H1 (cell line): ENCODE measurements around the gene RNU6-8.

Experiments used
- BRCA1 ChIP-seq: IDR thresholded peaks from 2 replicates; pipeline ENCODE4 v1.6.1; 2012; ENCODE audit warnings: low read depth, low read length, improper control_type of control experiment
- CBX8 ChIP-seq: fragments of 300-800, 300-1000 bp; sonication (generic); IDR thresholded peaks from 2 replicates; pipeline ENCODE4 v1.7.1; 2016; ENCODE audit warnings: low read depth, low read length, borderline replicate concordance
- CTBP2 ChIP-seq: IDR thresholded peaks from 2 replicates; pipeline ENCODE4 v1.7.0; 2011; ENCODE audit warnings: borderline replicate concordance, mild to moderate bottlenecking, moderate library complexity, mixed read lengths, low read length; ENCODE audit not compliant: insufficient read depth, insufficient read length
- EP300 ChIP-seq, 2 experiments: IDR thresholded peaks; 1 replicate in 1 of 2; 2 replicates in 1 of 2; pipeline ENCODE4 v1.6.1; 2011 to 2012; ENCODE audit warnings: low read depth in 2 of 2, low read length in 2 of 2, mild to moderate bottlenecking in 2 of 2, borderline replicate concordance in 1 of 2, inconsistent platforms in 1 of 2, moderate library complexity in 1 of 2
- JUN ChIP-seq: IDR thresholded peaks from 2 replicates; pipeline ENCODE4 v1.6.1; 2011; ENCODE audit warnings: low read depth, mild to moderate bottlenecking, improper control_type of control experiment, low read length
- POLR2A ChIP-seq, 2 experiments: IDR thresholded peaks; 1 replicate in 1 of 2; 2 replicates in 1 of 2; pipeline ENCODE4 v1.6.1; 2011; ENCODE audit warnings: low read depth in 2 of 2, low read length in 2 of 2, mild to moderate bottlenecking in 2 of 2; ENCODE audit errors: control extremely low read depth in 1 of 2
- POLR2AphosphoS5 ChIP-seq: IDR thresholded peaks from 2 replicates; pipeline ENCODE4 v1.6.1; 2011; ENCODE audit warnings: low read depth, low read length
- RXRA ChIP-seq: IDR thresholded peaks from 2 replicates; pipeline ENCODE4 v1.6.1; 2011; ENCODE audit warnings: low read depth, mild to moderate bottlenecking, low read length, moderate library complexity; ENCODE audit not compliant: insufficient read depth
- SIN3A ChIP-seq, 2 experiments: IDR thresholded peaks in 1 of 2; conservative IDR thresholded peaks in 1 of 2; 2 replicates each; pipeline ENCODE4 v1.6.1; 2011 to 2012; ENCODE audit warnings: low read length in 2 of 2, improper control_type of control experiment in 1 of 2, low read depth in 1 of 2, mild to moderate bottlenecking in 1 of 2
- ZNF274 ChIP-seq: IDR thresholded peaks from 2 replicates; pipeline ENCODE4 v1.7.0; 2012; ENCODE audit warnings: low read length, borderline replicate concordance; ENCODE audit errors: extremely low read depth
- TF ChIP-seq, protein P1 (sequence below), 3 experiments: IDR thresholded peaks; 1 replicate in 2 of 3; 2 replicates in 1 of 3; pipeline versions ENCODE4 v1.5.1 to v1.6.1; 2011; ENCODE audit warnings: low read length in 3 of 3, mild to moderate bottlenecking in 3 of 3, inconsistent platforms in 2 of 3, low read depth in 1 of 3, moderate library complexity in 1 of 3; ENCODE audit not compliant: insufficient read depth in 1 of 3; ENCODE audit errors: control extremely low read depth in 1 of 3

DNA sequence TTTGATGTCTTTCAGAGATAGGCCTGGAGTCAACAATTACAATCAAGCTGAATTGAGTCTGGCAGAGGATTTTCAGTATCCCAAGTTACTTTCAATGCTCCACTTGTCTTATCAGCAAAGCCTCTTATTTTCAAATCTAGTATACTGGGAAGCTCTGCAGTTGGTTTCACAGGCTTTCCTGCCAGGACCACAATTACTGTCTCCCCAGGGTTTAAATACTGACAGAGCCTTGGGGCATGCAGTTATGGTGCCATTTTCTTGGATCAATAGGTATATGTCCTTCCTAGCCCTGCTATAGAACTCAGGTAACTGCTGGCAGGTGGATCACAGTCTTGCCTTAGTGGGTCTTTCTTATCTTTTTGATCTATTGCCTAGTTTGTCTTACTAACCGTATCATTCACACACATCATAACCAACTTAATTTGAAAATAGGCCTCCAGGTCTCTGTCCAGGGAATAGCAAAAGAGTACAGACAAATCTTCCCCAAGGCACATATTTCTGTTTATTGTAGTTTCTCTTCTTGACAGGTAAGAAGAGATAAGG, 22.4 kb upstream of the RNU6-8 start:
- TF ChIP-seq POLR2AphosphoS5 (no peak), POLR2A (IDR thresholded peaks at IDR 0.05; ENCODE audit: control extremely low read depth in 1 of 2, low read depth in 2 of 2, low read length in 2 of 2) (no peak), ZNF274 (no peak), CTBP2 (no peak), JUN (no peak), CBX8 (no peak), SIN3A (conservative IDR thresholded peaks at IDR 0.05 in 1 of 2, IDR thresholded peaks at IDR 0.05 in 1 of 2; ENCODE audit: low read depth in 1 of 2, low read length in 2 of 2) (no peak), BRCA1 (no peak), EP300 (IDR thresholded peaks at IDR 0.05; ENCODE audit: borderline replicate concordance in 1 of 2, low read depth in 2 of 2, low read length in 2 of 2) (no peak), RXRA (no peak)
- TF ChIP-seq, protein P1, sequence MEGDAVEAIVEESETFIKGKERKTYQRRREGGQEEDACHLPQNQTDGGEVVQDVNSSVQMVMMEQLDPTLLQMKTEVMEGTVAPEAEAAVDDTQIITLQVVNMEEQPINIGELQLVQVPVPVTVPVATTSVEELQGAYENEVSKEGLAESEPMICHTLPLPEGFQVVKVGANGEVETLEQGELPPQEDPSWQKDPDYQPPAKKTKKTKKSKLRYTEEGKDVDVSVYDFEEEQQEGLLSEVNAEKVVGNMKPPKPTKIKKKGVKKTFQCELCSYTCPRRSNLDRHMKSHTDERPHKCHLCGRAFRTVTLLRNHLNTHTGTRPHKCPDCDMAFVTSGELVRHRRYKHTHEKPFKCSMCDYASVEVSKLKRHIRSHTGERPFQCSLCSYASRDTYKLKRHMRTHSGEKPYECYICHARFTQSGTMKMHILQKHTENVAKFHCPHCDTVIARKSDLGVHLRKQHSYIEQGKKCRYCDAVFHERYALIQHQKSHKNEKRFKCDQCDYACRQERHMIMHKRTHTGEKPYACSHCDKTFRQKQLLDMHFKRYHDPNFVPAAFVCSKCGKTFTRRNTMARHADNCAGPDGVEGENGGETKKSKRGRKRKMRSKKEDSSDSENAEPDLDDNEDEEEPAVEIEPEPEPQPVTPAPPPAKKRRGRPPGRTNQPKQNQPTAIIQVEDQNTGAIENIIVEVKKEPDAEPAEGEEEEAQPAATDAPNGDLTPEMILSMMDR (IDR thresholded peaks at IDR 0.05; ENCODE audit: control extremely low read depth in 1 of 3, insufficient read depth in 1 of 3, low read depth in 1 of 3, low read length in 3 of 3), result no peak
